Endothelial cell of umbilical vein (primary cell): Measurements from ENCODE around the gene SUSD6. TPM values are rescaled to one million over a fixed set of nuclear protein-coding genes. Genes with fewer than 3 reads are reported as not detected.

Experiments
- BruUV-seq: library from RNA; stranded (reverse); fragments of 400-500 nt; replicated peaks from 2 replicates; lab custom pipeline; 2021; lab: Mats Ljungman, UMichigan
- CTCF ChIA-PET: fragments of 300-600, 350-600 bp; sonication (Branson Sonifier 250); formaldehyde crosslinking; loops from one replicate; lab custom pipeline; 2021; ENCODE audit warnings: antibody characterized with exemption, inconsistent platforms; lab: Charles Lee
- POLR2A ChIA-PET: fragments of 300-600, 350-600 bp; sonication (Branson Sonifier 250); formaldehyde crosslinking; loops from one replicate; lab custom pipeline; 2021; ENCODE audit warnings: antibody characterized with exemption, inconsistent platforms; lab: Charles Lee
- DNase-seq: peaks from one replicate; pipeline ENCODE4 v3.0.0-alpha.2; 2011; ENCODE audit warnings: low read depth, low spot score
- FAIRE-seq: peaks from 2 replicates; lab custom pipeline; 2011; peaks lifted over from hg19 to GRCh38; lab: Jason Lieb, UNC
- H2AFZ ChIP-seq: 2 replicates; pipeline ENCODE4 v1.6.0; 2012; ENCODE audit warnings: low read depth, low read length, control low read depth, inconsistent platforms
- H3K27ac ChIP-seq: 2 replicates; pipeline ENCODE4 v1.5.1; 2011; ENCODE audit warnings: low read depth, mild to moderate bottlenecking, control low read depth, low read length, moderate library complexity; ENCODE audit not compliant: insufficient read depth
- H3K27me3 ChIP-seq, 2 experiments: 2 replicates each; pipeline versions ENCODE4 v1.6.0 to v1.6.1; 2011; ENCODE audit warnings: low read length in 2 of 2, mixed read lengths in 1 of 2; ENCODE audit not compliant: control insufficient read depth in 2 of 2, insufficient read depth in 2 of 2
- H3K36me3 ChIP-seq, 2 experiments: 2 replicates in 1 of 2; 3 replicates in 1 of 2; pipeline ENCODE4 v1.5.1; 2011; ENCODE audit warnings: low read length in 2 of 2, mild to moderate bottlenecking in 1 of 2, moderate library complexity in 1 of 2; ENCODE audit not compliant: control insufficient read depth in 2 of 2, insufficient read depth in 2 of 2; ENCODE audit errors: extremely low read depth in 1 of 2
- H3K4me1 ChIP-seq: 3 replicates; pipeline ENCODE4 v1.5.1; 2011; ENCODE audit warnings: mild to moderate bottlenecking, low read length; ENCODE audit not compliant: control insufficient read depth, insufficient read depth; ENCODE audit errors: extremely low read depth
- H3K4me2 ChIP-seq: 2 replicates; pipeline ENCODE4 v1.6.1; 2011; ENCODE audit warnings: low read length, control low read depth, mixed read lengths; ENCODE audit not compliant: insufficient read depth
- H3K4me3 ChIP-seq, 3 experiments: fragments of 200-600 bp in 1 of 3; sonication (generic), shearing (Covaris generic) in 1 of 3; replicated peaks in 1 of 3; 2 replicates each; pipeline ENCODE4 v1.5.1; 2011 to 2016; ENCODE audit warnings: control low read depth in 3 of 3, low read length in 3 of 3, mild to moderate bottlenecking in 2 of 3, inconsistent platforms in 1 of 3, low read depth in 1 of 3, moderate library complexity in 1 of 3; ENCODE audit not compliant: insufficient read depth in 1 of 3
- H3K79me2 ChIP-seq: 2 replicates; pipeline ENCODE4 v1.6.0; 2012; ENCODE audit warnings: low read length, inconsistent platforms; ENCODE audit not compliant: control insufficient read depth, insufficient read depth
- H3K9ac ChIP-seq: replicated peaks from 2 replicates; pipeline ENCODE3; 2011; ENCODE audit warnings: low read length, control low read depth; ENCODE audit not compliant: insufficient read depth; ENCODE audit errors: extremely low read depth
- H3K9me1 ChIP-seq: replicated peaks from 3 replicates; pipeline ENCODE4 v1.6.0; 2011; ENCODE audit warnings: mild to moderate bottlenecking, low read length; ENCODE audit not compliant: control insufficient read depth, insufficient read depth; ENCODE audit errors: extremely low read depth
- H3K9me3 ChIP-seq: replicated peaks from 2 replicates; pipeline ENCODE4 v1.5.1; 2012; ENCODE audit warnings: low read length, inconsistent platforms; ENCODE audit not compliant: control insufficient read depth, insufficient read depth
- H4K20me1 ChIP-seq: replicated peaks from 2 replicates; pipeline ENCODE3; 2011; ENCODE audit warnings: mild to moderate bottlenecking, low read length; ENCODE audit not compliant: control insufficient read depth, insufficient read depth; ENCODE audit errors: extremely low read depth
- CTCF ChIP-seq, 2 donors: IDR thresholded peaks; 1 replicate in 1 of 2; 2 replicates in 1 of 2; pipeline ENCODE4 v1.5.1; 2011; ENCODE audit warnings: low read length in 2 of 2, mild to moderate bottlenecking in 2 of 2, moderate library complexity in 2 of 2, control low read depth in 1 of 2, inconsistent platforms in 1 of 2, low read depth in 1 of 2; ENCODE audit not compliant: insufficient read depth in 1 of 2; ENCODE audit errors: extremely low read depth in 1 of 2
- FOS ChIP-seq: IDR thresholded peaks from 2 replicates; pipeline ENCODE4 v1.6.1; 2011; ENCODE audit warnings: mild to moderate bottlenecking, low read length, moderate library complexity, borderline replicate concordance; ENCODE audit not compliant: insufficient read depth
- GATA2 ChIP-seq: IDR thresholded peaks from 2 replicates; pipeline ENCODE4 v1.7.0; 2011; ENCODE audit warnings: low read depth, mild to moderate bottlenecking, moderate library complexity, mixed read lengths, low read length; ENCODE audit not compliant: insufficient read length, insufficient read depth
- dilution Hi-C: fragments of 300-500 bp; cut with MboI; formaldehyde crosslinking; loops from one replicate; pipeline ENCODE4 v1.15.0; 2019; ENCODE audit warnings: low sequenced_read_pairs; ENCODE audit not compliant: extremely low pct_ligation_motif_present
- intact Hi-C: fragments of 100-400 bp; cut with micrococcal nuclease; formaldehyde crosslinking; loops from one replicate; pipeline ENCODE4 v1.10.0; 2022
- polyA plus RNA-seq, 4 experiments: library from polyadenylated mRNA; depleted of rRNA in 3 of 4; stranded (reverse) in 3 of 4; unstranded in 1 of 4; fragments of >200 nt; gene quantifications; 2 replicates each; pipeline versions ENCODE4 v1.2.1 to v1.2.3, GENCODE V29; 2011 to 2012; ENCODE audit warnings: missing spikeins in 1 of 4
- total RNA-seq: library from RNA; stranded (reverse); gene quantifications from 2 replicates; pipeline ENCODE4 v1.2.3, GENCODE V29; 2021

SUSD6 gene
- total and polyA plus RNA-seq, 2 donors (not counting 3 experiments of a cell fraction or from before 2014, with no cell fraction given), result 13.4 to 19.5 TPM

DNA sequence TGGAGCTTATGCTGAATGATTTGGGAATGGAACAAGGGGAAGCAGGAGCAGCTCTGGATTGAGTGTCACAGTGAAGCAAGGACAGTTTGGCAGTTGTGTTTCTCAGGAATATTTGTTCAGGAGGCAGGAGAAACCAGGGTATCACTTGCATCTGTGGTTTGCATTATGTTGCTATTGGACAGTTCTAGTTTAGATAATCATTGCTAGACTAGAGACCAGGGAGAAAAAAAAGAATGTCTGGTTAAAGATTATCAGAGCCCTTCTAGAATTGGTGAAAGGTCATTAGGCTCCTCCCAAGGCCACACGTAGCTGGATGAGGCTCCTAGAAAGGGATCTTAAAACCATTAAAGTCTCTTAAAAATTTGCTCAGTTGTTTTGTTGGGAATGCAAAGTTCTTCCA, 138.6 kb downstream of the SUSD6 start:
- no peak overlapping the region for H3K4me3 ChIP-seq
- FAIRE-seq, result no peak
- no peak for TF ChIP-seq FOS
- DNase-seq, result no peak
- ChIA-PET POLR2A (no interaction called here), CTCF (interaction anchor here (1.0 to 1.2 kb wide), 2 partner anchors 19 to 278 kb away, joined by 3 to 4 read pairs; no protein-coding TSS in a partner anchor)
- H3K27ac ChIP-seq, result no peak overlapping the region
- H3K4me1 ChIP-seq, result no peaks in the 10 kb centered on the region
- no peak overlapping the region for H3K9ac ChIP-seq
- H3K9me1 ChIP-seq, result no peaks in the 10 kb centered on the region
- H3K9me3 ChIP-seq, result no peaks in the 10 kb centered on the region
- BruUV-seq, result no TSS peak
- H4K20me1 ChIP-seq, result no peaks in the 10 kb centered on the region
- dilution Hi-C loops, result no loop called here
- no peaks in the 10 kb centered on the region for H3K79me2 ChIP-seq
- intact Hi-C loops, result no loop called here
- H2AFZ ChIP-seq, result no peak overlapping the region
- no peaks in the 10 kb centered on the region for H3K27me3 ChIP-seq
- no peaks in the 10 kb centered on the region for H3K36me3 ChIP-seq
- no peak overlapping the region for H3K4me2 ChIP-seq

DNA sequence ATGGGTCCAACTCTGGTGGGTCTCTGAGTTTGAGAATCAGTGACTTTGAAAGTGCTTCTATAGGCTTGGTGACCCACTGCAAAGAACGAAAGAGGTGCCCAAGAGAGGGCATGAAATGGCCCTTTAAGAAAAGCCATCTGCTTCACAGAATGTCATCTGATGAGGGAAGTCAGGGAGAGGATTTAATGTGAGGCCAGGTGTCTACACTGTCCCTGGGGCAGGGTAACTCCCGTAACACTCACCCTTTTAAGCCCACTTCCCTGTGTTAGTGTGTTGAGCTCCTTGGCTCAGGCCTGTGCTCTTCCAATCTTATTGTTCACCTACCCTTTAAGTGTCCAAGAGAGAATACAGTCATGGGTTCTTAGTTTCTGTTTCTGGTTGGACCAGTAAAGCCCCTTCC, 139.1 kb downstream of the SUSD6 start:
- FAIRE-seq, result no peak
- ChIA-PET POLR2A (no interaction called here), CTCF (interaction anchor here (1.0 to 1.2 kb wide), 2 partner anchors 19 to 278 kb away, joined by 3 to 4 read pairs; no protein-coding TSS in a partner anchor)
- no peaks in the 10 kb centered on the region for H3K9me1 ChIP-seq
- H3K4me2 ChIP-seq, result no peak overlapping the region
- intact Hi-C loops, result no loop called here
- H2AFZ ChIP-seq, result no peak overlapping the region
- no peaks in the 10 kb centered on the region for H3K79me2 ChIP-seq
- no peaks in the 10 kb centered on the region for H3K27me3 ChIP-seq
- no TSS peak for BruUV-seq
- dilution Hi-C loops, result no loop called here
- no peak for TF ChIP-seq GATA2
- no peak for TF ChIP-seq CTCF (IDR thresholded peaks at IDR 0.05; ENCODE audit: extremely low read depth in 1 of 2, insufficient read depth in 1 of 2, low read depth in 1 of 2, low read length in 2 of 2)
- H3K27ac ChIP-seq, result no peak overlapping the region
- no peaks in the 10 kb centered on the region for H3K4me1 ChIP-seq
- no peaks in the 10 kb centered on the region for H3K36me3 ChIP-seq
- H3K4me3 ChIP-seq, result no peak overlapping the region
- no peak for DNase-seq
- H4K20me1 ChIP-seq, result no peaks in the 10 kb centered on the region
- no peaks in the 10 kb centered on the region for H3K9me3 ChIP-seq
- H3K9ac ChIP-seq, result no peak overlapping the region
